Ascending aorta (tissue), 2 donors: ENCODE results near the gene HBS1L. TPM values are rescaled to one million over a fixed set of nuclear protein-coding genes. Genes with fewer than 3 reads are reported as not detected.

Experiments
- DNase-seq, 2 donors: peaks; one replicate each; pipeline ENCODE4 v3.0.0-alpha.2; 2019; ENCODE audit warnings: low spot score in 2 of 2
- H3K27ac ChIP-seq, 2 donors: fragments of 200-600 bp; sonication (generic); one replicate each; pipeline ENCODE4 v1.5.1; 2016 to 2017; ENCODE audit warnings: mild to moderate bottlenecking in 1 of 2
- H3K27me3 ChIP-seq: fragments of 200-600 bp; sonication (generic); one replicate; pipeline ENCODE4 v1.5.1; 2017
- H3K36me3 ChIP-seq, 2 donors: fragments of 200-600 bp; sonication (generic); one replicate each; pipeline ENCODE4 v1.5.1; 2016
- H3K4me1 ChIP-seq, 2 donors: fragments of 200-600 bp; sonication (generic); one replicate each; pipeline ENCODE4 v1.5.1; 2016 to 2017; ENCODE audit warnings: mild to moderate bottlenecking in 1 of 2
- H3K4me3 ChIP-seq, 2 donors: fragments of 200-600 bp; sonication (generic); one replicate each; pipeline ENCODE4 v1.5.1; 2016 to 2017; ENCODE audit warnings: mild to moderate bottlenecking in 1 of 2
- H3K9me3 ChIP-seq, 2 donors: fragments of 200-600 bp; sonication (generic); one replicate each; pipeline ENCODE4 v1.5.1; 2016
- CTCF ChIP-seq, 3 experiments: fragments of 200-600 bp in 2 of 3; fragments of 450-650 bp in 1 of 3; sonication (generic) in 2 of 3; IDR thresholded peaks; one replicate each; pipeline ENCODE4 v1.5.1; 2016 to 2019; ENCODE audit warnings: antibody characterized with exemption in 3 of 3, mild to moderate bottlenecking in 1 of 3, moderate library complexity in 1 of 3
- intact Hi-C: fragments of 100-400 bp; cut with DNase I; formaldehyde crosslinking; loops from one replicate; pipeline ENCODE4 v1.15.1; 2023
- total RNA-seq: library from RNA; depleted of rRNA; stranded (reverse); fragments of >200 nt; gene quantifications from one replicate; pipeline ENCODE4 v1.1.0, GENCODE V29; 2016

Gene HBS1L
- total RNA-seq, 1 donor from 2014 or later, result 9.8 TPM

GRCh38 chr6:134938896-134939295 lies 115.7 kb downstream of the HBS1L start:
- no peaks in the 10 kb centered on the region for H3K4me1 ChIP-seq
- intact Hi-C loops, result no loop called here

GRCh38 chr6:134937426-134937825 lies 117.2 kb downstream of the HBS1L start:
- intact Hi-C loops, result no loop called here
- Histone ChIP-seq H3K9me3 (no peaks in the 10 kb centered on the region), H3K27ac (no peak overlapping the region), H3K4me3 (no peak overlapping the region), H3K36me3 (no peaks in the 10 kb centered on the region), H3K4me1 (no peaks in the 10 kb centered on the region), H3K27me3 (no peaks in the 10 kb centered on the region)
- DNase-seq, result no peak
- no peak for TF ChIP-seq CTCF (IDR thresholded peaks at IDR 0.05)

More at GRCh38 chr6:134938896-134939295, 115.7 kb downstream of the HBS1L start:
- no peak for DNase-seq
- Histone ChIP-seq H3K36me3 (no peaks in the 10 kb centered on the region), H3K27me3 (no peaks in the 10 kb centered on the region), H3K4me3 (no peak overlapping the region), H3K27ac (no peak overlapping the region), H3K9me3 (no peaks in the 10 kb centered on the region)
- no peak for TF ChIP-seq CTCF (IDR thresholded peaks at IDR 0.05)

GRCh38 chr6:134936931-134937330 lies 117.7 kb downstream of the HBS1L start:
- no peak for TF ChIP-seq CTCF (IDR thresholded peaks at IDR 0.05)
- Histone ChIP-seq H3K27me3 (no peaks in the 10 kb centered on the region), H3K36me3 (no peaks in the 10 kb centered on the region), H3K4me1 (no peaks in the 10 kb centered on the region), H3K9me3 (no peaks in the 10 kb centered on the region), H3K4me3 (no peak overlapping the region), H3K27ac (no peak overlapping the region)
- intact Hi-C loops, result no loop called here
- DNase-seq, result no peak

GRCh38 chr6:134936476-134936875 lies 118.1 kb downstream of the HBS1L start:
- Histone ChIP-seq H3K27ac (no peak overlapping the region), H3K9me3 (no peaks in the 10 kb centered on the region), H3K4me1 (no peaks in the 10 kb centered on the region), H3K36me3 (no peaks in the 10 kb centered on the region), H3K27me3 (no peaks in the 10 kb centered on the region), H3K4me3 (no peak overlapping the region)
- intact Hi-C loops, result no loop called here
- no peak for TF ChIP-seq CTCF (IDR thresholded peaks at IDR 0.05)
- DNase-seq, result no peak

- no peak for TF ChIP-seq CTCF (IDR thresholded peaks at IDR 0.05)
- Histone ChIP-seq H3K27ac (no peak overlapping the region), H3K4me1 (no peaks in the 10 kb centered on the region), H3K36me3 (no peaks in the 10 kb centered on the region), H3K4me3 (no peak overlapping the region), H3K27me3 (no peaks in the 10 kb centered on the region), H3K9me3 (no peaks in the 10 kb centered on the region)
- intact Hi-C loops, result no loop called here
- DNase-seq, result no peak
These were observed 119.7 kb downstream of the HBS1L start for GRCh38 chr6:134934793-134935485.
